Measurements from ENCODE around the gene HIBCH.
"Not testable (repeated sequence)": the region's sequence is repeated elsewhere in the genome, so short reads cannot be mapped to it uniquely, and the experiment has no call there.

HIBCH gene

DNA sequence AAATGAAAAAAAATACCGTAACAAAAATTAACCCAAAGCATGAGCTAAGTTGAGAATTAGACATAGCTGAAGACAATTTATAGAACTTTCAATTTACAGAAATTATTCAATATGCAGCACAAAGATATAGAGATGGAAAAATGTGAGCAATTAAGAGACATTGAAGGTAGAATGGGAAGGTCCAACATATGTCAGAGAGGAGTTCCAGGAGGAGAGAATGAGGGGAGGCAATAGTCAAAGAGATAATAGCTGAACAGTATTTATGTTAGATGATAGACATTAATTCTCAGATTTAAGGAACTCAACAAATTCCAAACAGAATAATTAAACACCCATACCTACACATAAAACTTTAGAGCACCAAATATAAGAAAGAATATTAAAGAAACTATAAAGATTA is 154.1 kb downstream of the HIBCH start:
- in situ Hi-C loops (cut with MboI; ENCODE audit: low sequenced_read_pairs) = no loop called here

DNA sequence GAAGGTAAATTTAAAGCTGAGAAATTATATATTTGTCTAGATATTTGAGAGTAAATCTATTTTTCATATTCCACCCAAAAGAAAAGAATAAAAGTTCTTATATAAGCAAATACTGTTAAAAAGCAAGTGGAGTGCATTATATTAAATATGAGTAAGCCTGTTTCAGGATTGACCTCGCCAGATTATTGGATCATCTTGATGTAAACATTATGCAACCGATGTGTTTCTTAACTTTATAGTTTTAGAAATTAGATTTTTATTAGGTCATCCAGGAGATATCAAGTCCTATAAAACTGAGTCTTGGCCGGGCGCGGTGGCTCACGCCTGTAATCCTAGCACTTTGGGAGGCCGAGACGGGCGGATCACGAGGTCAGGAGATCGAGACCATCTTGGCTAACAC is 156.8 kb downstream of the HIBCH start:
- in situ Hi-C loops (cut with MboI; ENCODE audit: low sequenced_read_pairs) = no loop called here

DNA sequence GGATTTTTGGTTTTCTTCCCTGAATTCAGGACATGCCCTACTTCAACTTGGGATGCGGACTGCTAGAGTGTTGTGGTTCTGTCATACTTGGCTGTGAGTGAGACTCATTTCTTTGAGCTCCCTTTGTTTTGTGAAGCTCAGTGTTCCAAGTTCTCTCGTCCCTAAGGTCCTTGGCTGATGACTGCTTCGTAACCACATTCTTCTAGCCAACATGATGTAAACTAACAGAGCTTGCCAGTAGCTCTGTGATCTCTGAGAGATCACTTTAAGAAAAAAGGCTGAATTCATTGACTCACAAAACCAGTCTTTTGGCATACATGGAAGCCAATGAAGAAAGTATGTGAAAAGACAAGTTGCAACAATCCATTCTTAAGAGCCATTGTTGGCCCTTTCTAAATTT is 160.2 kb downstream of the HIBCH start:
- in situ Hi-C loops (cut with MboI; ENCODE audit: low sequenced_read_pairs) = no loop called here

DNA sequence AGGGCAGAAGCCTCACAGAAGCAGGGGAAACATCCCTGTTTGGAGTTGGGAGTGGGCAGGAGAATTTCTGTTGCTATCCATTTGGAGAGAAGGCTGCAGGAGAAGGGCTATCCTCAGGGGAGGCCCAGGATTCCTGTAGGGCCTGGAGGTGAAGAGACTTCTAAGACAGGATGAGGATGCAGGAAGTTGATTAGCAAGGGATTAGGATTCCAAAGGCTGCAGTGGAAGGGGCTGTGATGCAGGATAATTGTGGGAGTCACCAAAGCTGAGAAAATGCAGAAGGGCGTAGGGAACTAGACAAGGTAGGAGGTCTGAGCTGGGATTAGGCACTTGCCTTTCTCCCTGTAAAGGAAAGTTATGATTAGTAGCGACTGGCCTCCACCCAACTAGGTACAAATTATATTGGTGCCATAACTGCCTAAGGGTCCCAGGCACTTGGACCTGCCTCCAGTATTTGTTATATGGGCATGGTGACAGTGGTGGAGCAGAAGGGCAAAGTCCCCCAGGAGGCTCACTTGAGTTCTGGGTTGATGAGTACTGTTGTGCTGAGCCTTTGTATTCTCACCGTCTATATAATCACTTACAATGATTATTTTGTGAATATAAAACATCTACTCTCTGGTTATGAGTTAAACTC is 160.7 kb downstream of the HIBCH start:
- in situ Hi-C loops (cut with MboI; ENCODE audit: low sequenced_read_pairs) = no loop called here

DNA sequence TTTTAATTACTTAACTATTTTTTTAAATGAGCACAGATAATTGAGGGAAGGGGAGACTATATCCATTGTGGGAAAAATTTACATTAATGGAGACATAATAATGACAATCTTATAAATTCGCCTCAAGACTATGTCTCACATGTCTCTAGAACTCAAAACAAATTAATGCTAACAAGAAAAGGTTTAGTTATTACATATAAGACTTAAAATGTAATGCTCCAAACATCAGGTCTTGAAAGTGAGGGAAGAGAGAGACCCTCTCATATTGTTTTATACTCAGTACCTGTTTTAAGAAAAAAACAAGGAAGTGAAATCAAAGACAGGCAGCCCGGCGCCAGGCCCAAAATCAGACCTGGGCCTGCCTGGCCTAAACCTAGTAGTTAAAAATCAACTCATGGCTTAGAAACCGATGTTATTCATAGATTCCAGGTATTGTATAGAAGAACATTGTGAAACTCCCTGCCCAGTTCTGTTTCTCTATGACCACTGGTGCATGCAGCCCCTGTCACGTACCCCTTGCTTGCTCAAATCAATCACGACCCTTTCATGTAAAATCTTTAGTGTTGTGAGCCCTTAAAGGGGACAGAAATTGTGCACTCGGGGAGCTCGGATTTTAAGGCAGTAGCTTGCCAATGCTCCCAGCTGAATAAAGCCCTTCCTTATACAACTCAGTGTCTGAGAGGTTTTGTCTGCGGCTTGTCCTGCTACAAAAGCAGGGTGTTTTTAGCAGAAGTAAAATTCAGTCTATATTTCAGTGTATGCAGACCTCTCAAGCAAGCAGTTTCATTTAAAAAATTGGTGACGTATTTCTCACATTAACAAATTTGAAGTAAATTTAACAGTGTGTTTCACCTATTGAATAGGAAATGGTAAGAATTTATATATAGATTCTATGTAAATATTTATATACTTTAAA is 161.8 kb downstream of the HIBCH start:
- in situ Hi-C loops (cut with MboI; ENCODE audit: low sequenced_read_pairs) = not testable (repeated sequence)

DNA sequence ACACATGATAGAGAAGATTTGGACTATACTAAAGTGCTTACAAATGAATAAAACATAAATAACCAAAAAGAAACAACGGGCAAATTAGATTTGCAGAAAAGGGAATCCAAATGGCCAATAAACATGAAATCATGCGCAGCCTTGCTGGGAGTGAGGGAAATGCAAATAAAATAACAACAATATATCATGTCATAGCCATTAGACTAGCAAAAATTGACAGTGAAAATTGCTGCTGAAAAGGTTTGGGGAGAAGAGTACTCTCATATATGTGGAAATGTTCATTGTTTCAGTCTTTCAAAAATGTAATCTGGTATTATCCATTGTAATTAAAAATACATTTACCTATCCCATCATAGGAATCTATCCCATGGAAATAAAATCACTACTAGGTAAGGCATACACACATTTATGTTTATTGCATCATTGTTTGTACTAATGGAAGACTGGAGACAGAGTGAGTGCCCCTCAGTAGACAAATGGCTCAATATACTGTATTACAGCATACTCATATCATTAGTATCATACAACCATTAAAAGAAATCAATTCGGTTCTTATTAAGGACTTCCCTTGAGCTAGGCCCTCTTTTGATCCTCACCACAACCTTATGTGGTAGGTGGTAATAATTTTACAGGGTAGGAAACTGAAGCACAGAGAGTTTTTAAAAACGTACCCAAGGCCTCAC is 163.0 kb downstream of the HIBCH start:
- in situ Hi-C loops (cut with MboI; ENCODE audit: low sequenced_read_pairs) = no loop called here
